HG03342 (cell line): ENCODE results near the gene NDUFA13.
"Not testable (repeated sequence)": the region's sequence is repeated elsewhere in the genome, so short reads cannot be mapped to it uniquely, and the experiment has no call there.

Source experiments
- ATAC-seq: cut with Tn5 transposase; IDR thresholded peaks from one replicate; pipeline ENCODE4 v1.9.1; 2021; ENCODE audit warnings: mild to moderate bottlenecking, moderate library complexity; ENCODE audit not compliant: unreplicated experiment

The NDUFA13 gene

GRCh38 chr19:19515642-19516519 lies at the start of gene NDUFA13:
NDUFA13 (plus strand) TSS chr19:19516225; CDS start chr19:19516239, 14 bp downstream.
- peak; percentile 80 for ATAC-seq

DNA sequence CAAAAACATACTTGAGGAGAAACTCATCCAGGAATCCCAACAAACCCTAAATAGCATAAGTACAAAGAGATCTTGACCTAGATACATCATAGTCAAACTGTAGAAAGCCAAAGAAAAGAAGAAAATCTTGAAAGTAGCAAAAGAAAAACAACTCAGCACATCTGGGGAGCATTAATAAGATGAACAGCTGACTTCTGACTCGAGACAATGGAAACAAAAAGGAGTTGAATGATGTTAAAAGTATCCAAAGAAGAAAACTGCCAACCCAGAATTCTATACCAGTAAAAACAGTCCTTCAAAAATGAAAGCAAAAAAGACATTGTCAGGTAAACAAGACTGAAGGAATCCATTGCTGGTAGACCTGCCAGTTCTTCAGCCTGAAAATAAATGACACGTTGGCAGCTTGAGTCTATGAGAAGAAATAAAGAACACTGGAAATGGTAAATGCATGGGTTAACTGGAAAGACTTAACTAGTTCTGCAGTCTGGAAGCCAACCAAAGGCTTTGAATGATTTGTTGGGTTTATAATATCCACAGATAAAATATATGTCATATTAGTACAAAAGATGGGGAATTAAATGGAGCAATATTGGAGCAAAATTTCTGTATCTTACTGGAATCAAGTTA lies 47.5 kb upstream of the NDUFA13 start:
- ATAC-seq = no peak

DNA sequence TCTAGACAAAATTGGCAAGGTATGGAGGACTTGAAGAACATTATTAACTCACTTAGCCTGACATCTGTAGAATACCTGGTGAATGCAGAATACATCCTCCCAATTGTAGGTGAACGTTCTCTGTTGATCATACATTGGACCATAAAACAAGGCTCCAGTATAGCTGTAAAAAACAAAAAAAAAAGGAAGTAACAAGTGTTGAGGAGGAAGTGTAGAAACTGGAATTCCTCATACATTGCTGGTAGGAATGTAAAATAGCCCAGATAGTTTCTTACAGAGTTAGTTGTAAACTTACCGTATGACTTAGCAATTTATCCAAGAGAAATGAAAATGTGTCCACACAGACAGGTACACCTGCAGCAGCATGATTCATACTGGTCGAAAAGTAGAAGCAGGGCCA lies 45.4 kb upstream of the NDUFA13 start:
- no peak for ATAC-seq

DNA sequence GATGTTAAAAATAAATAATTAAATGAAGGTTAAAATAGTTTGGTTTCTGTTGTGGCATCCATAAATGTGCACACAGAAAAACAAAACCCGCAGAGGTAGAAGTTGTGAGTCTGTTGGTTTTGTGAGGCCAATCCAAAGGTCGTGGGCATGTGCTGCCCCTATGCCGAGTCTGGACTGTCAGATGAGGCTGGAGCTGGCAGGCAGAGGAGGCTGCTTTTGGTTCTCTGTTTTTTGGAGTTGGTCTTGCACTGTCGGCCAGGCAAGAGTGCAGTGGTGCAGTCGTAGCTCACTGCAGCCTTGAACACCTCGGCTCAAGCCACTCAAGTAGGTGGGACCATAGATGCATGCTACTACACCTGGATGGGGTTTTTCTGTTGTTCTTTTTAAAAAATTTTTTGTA lies 44.3 kb upstream of the NDUFA13 start:
- no peak for ATAC-seq

DNA sequence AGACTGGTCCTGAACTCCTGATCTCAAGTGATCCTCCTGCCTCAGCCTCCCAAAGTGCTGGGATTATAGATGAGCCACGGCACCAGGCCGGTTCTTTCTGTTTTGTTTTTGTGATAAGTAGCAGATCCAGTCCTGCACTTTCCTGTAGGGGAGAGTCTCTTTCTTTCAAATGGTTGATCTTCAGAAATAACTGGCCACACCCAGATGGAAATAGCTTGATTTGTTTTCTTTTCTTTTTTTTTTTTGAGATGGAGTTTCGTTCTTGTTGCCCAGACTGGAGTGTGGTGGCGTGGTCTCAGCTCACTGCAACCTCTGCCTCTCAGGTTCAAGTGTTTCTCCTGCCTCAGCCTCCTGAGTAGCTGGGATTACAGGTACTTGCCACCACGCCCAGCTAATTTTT lies 43.9 kb upstream of the NDUFA13 start:
- ATAC-seq = not testable (repeated sequence)

DNA sequence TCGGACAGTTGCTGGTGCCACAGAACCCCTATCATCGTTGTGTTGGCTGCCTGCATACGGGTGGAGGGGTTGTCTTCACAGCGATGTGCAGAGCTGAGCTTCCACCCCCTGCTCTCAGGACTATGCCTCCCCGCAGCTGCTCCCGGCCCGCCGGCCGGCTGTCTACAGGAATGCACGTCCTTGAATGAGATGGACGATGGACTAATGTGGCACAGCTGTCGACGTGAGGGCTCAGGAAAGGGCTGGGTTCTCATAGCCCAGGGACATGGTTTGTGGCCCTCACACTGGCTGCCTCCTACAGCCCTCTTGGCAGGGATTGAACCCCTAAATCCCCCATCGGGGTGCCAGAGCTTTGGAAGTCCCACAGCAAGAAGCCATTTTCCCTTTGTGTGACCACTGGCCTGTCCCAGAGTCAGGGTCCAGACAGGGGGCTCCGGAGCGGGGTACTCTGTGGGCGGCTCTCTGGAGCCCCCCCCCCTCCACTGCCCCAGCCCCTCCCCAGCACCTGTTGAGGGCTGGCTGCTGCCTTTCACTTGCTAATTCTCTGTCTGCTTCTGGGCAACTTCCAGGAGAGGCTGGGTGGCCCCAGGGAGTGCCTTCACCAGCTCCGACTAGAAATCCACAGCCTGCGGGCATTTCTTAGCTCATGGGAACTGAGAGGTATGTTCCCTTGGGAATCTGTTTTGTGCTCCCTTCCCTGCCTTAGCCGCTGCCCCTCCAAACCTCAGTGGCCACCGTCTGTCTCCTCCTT lies 40.8 kb upstream of the NDUFA13 start:
- no peak for ATAC-seq

- no peak for ATAC-seq
Measured at GRCh38 chr19:19475849-19476828, 39.9 kb upstream of the NDUFA13 start.

DNA sequence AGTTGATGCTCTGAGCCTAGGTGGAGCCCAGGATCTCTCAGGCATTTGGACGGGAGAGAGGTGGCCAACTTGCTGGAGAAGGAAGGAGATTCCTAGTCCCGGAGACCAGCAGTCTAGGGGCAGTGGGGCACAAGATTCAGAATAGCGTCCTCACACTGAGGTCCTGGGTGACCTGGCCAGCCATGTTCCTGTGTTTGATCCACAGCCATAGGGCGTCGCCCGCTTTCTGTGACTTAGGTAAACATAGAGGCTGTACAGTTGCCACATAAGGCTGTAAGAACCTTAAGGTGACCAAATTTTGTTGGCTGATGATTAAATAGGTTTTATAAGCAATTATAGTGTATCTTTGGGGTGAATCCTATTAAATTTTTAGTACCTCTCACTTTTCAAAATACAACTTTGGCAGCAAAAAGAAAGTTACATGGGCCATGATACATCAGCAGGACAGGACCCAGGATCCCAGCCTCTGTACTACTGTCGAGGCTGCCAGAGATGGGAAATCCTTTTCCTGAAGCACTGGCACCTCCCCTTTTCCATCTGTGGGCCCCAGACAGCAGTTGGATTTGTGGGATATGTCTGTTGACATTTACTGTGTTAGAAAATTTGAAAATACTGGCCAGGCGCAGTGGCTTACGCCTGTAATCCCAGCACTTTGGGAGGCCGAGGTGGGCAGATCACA lies 38.2 kb upstream of the NDUFA13 start:
- ATAC-seq = no peak

GRCh38 chr19:19480688-19481087 lies 35.3 kb upstream of the NDUFA13 start:
- ATAC-seq = no peak

DNA sequence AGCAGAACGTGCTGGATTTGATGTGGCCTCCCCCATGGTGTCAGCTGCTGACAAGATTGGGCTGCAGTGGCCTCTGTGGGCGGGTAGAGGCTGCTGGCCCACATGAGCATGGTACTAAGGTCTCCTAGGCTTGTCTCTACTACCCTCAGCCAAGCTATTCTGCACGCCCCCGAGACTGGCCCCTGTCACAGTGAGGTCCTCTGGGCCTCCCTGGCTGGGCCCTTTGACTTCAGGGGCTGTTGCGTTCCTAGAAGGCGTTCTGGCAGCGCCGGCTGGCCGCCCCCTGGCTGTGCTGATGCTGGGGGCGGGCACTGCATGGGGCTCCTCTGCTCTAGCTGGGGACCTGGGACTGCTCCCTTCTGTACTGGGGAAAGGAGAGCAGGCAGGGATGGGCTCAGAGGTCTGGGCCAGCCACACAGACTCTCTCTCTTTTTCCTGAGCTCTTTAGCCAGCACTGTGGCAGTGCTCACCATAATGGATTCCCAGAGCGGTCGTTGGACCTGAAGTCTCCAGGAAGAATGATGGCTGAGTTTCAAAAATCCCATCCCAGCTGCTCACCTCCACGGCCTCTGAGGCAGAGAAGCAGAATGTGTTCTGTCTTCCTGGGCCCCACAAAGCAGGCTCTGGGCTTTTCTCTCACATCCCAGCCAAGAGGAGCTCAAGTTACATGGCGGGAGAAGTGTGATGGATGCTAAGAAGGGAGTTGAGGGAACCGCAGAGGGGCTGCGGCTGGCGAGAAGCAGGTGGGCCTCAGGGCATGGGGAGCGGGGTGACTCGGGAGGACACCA lies 33.0 kb upstream of the NDUFA13 start:
- no peak for ATAC-seq

- ATAC-seq = no peak
Measured at GRCh38 chr19:19485161-19485997, 30.6 kb upstream of the NDUFA13 start.

DNA sequence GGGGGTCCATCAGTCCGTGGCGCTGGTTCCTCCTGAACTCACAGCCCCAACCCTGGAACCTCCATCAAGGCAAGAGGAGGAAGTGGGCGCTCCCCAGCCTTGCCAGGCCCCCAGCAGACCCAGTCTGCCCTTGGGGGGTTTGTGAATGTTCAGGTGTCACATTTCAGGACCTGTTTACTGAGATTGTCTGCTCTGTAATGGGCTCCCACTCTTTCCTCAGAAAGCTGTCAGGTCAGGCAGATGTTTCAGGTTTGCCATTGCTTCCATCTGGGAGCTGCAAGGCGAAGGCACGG lies 30.1 kb upstream of the NDUFA13 start:
- no peak for ATAC-seq

- ATAC-seq = no peak
Measured at GRCh38 chr19:19486343-19487076, 29.5 kb upstream of the NDUFA13 start.

DNA sequence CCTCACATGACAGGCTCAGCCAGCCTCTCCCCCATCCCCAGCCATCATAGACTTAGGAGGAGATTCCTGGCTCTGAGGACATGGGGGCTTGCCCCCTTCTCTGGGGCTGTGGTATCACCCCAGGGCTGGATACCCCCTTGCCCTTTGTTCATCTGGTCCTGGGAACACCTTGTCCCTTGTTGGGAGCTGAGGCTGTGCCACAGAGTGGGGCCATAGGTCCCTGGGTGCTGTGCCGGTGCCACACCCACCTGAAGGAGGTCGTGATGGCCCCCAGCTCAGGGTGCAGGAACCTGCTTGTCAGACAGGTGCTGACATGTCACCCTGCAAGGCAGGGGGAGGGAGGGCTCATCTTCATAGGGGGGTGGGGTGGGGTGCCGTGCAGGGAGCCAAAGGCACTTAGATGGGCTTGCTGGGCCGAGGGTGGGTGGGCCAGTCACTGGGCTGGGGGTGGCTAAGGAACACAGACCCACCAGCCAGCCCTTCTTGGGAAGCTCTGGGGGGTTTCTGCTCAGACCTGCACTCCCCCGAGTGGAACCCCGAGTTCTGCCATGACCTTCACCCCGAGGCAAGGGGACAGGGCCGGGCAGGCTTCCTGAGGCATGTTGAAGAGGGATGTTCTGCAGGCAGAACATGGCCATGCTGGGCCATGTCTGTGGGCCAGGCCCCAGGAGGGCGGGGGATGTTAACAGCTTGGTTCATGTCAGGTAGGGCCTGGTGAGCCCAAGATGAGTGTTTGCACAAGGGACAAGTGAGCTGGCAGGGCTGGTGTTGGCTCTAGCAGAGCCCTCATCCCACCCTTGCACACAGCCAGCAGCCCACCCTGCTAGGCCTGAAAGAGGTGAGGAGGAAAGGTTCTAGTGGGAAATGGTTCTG lies 28.7 kb upstream of the NDUFA13 start:
- no peak for ATAC-seq

DNA sequence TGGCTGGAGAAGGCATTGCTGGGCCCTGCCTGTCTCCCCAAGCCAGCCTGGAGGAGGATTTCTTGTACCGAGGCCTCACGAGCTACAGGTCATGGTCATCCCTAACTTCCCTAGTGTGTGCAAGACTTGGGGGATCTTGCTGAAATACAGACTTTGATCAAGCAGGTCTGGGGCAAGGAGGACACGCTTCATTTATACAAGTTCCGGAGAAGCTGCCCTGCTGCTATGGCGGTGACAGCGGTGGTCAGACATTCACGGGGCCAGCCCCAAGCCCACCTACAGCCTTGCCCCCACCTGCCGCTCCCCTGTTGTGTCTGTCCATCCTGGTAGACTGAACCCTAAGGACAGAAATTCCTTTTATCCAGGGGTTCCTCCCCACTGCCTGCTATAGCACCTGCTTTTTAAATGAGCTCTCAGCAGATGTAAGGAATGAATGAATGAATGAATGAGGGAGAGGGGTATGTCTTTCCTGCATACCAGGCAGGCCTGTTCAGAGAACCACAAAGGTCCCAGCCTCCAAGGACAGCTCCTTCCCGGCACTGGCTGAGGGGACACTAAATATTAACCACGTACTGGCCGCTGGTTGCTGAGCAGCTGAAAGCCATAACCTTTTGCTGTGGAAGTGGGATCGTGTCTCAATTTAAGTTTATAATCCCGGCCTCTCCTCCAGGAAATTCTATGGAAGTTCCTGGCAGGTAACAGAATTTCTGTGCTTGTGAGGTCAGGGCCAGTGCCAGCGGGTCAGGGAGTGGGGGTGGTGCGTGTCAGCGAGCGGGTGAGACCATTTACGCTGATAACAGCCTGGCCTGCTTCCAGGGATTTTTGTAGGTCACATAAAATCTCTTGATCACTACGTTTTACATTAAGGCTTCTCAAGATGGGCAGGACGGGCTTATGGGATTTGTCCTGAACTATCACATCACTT lies 27.8 kb upstream of the NDUFA13 start:
- no peak for ATAC-seq
